Stomach (tissue), 19 donors: Measurements from ENCODE around the gene ZSCAN30. TPM values are rescaled to one million over a fixed set of nuclear protein-coding genes. Genes with fewer than 3 reads are reported as not detected.

Experiments
- DNase-seq, 2 donors: peaks; one replicate each; pipeline versions ENCODE4 v3.0.0 to v3.0.0-alpha.2; 2013 to 2019
- H3K27ac ChIP-seq, 5 donors: fragments of 200-600 bp in 4 of 5; sonication (generic) in 4 of 5; one replicate each; pipeline ENCODE4 v1.5.1; 2013 to 2019; ENCODE audit warnings: mild to moderate bottlenecking in 1 of 5, moderate library complexity in 1 of 5
- H3K27me3 ChIP-seq, 3 donors: fragments of 200-600 bp; sonication (generic); one replicate each; pipeline ENCODE4 v1.5.1; 2017 to 2019; ENCODE audit warnings: mixed run types in 1 of 3
- H3K36me3 ChIP-seq, 4 donors: fragments of 200-600 bp; sonication (generic); 1 replicate in 3 of 4; 2 replicates in 1 of 4; pipeline ENCODE4 v1.5.1; 2016 to 2019
- H3K4me1 ChIP-seq, 4 donors: fragments of 200-600 bp; sonication (generic); one replicate each; pipeline ENCODE4 v1.5.1; 2016 to 2019
- H3K4me3 ChIP-seq, 4 donors: fragments of 200-600 bp; sonication (generic) in 3 of 4; one replicate each; pipeline ENCODE4 v1.5.1; 2016 to 2019; ENCODE audit warnings: mild to moderate bottlenecking in 1 of 4
- H3K9me3 ChIP-seq, 4 donors: fragments of 200-600 bp; sonication (generic); one replicate each; pipeline ENCODE4 v1.5.1; 2016 to 2019
- CTCF ChIP-seq, 7 experiments: fragments of 450-650 bp in 4 of 7; fragments of 200-600 bp in 3 of 7; sonication (generic) in 3 of 7; IDR thresholded peaks; one replicate each; pipeline ENCODE4 v1.5.1; 2016 to 2019; ENCODE audit warnings: antibody characterized with exemption in 7 of 7, control low read depth in 2 of 7, mild to moderate bottlenecking in 1 of 7
- EP300 ChIP-seq: sonication (generic); formaldehyde crosslinking; IDR thresholded peaks from one replicate; pipeline ENCODE4 v1.6.1; 2017; ENCODE audit warnings: antibody characterized with exemption
- POLR2A ChIP-seq, 4 donors: fragments of 450-650 bp; IDR thresholded peaks; one replicate each; pipeline ENCODE4 v1.6.1; 2016; ENCODE audit warnings: antibody characterized with exemption in 4 of 4, control low read depth in 2 of 4, mild to moderate bottlenecking in 1 of 4, moderate library complexity in 1 of 4
- POLR2AphosphoS5 ChIP-seq, 3 donors: sonication (generic); formaldehyde crosslinking; IDR thresholded peaks; one replicate each; pipeline ENCODE4 v1.6.1; 2016; ENCODE audit warnings: antibody characterized with exemption in 3 of 3
- WGBS, 5 donors: extraction: QIAGEN DNeasy Blood & Tissue Kit in 3 of 5; methylation state at CpG; one replicate each; pipeline versions ENCODE4 v1.1.5 to v1.1.7; 2013 to 2018; 5-methylcytosine and 5-hydroxymethylcytosine counted together
- intact Hi-C: fragments of 100-400 bp; cut with DNase I; formaldehyde crosslinking; loops from one replicate; pipeline ENCODE4 v1.15.1; 2023; ENCODE audit warnings: low total_unique reads
- long read RNA-seq, 10 donors: transcript quantifications; one replicate each; lab custom pipeline, GENCODE V29; 2026
- polyA plus RNA-seq, 3 donors: library from polyadenylated mRNA; stranded (reverse); fragments of 200-250 nt; gene quantifications; one replicate each; pipeline ENCODE4 v1.2.3, GENCODE V29; 2013
- total RNA-seq, 5 donors: library from RNA; depleted of rRNA; stranded (reverse); fragments of >200 nt; gene quantifications; one replicate each; pipeline versions ENCODE4 v1.1.0 to v1.2.3, GENCODE V29; 2014 to 2016
- donor health status: healthy with polysubstance abuse.
- donor health status: Bipolar disorder and iron deficiency.
- donor health status: healthy.

The ZSCAN30 gene
- total RNA-seq (10 to 100 TPM in 3 of 5 donors, 1 to 10 TPM in 2; 9.3 to 22.0 (median 12.7) TPM), polyA plus RNA-seq (1 to 10 TPM; 3.7 to 6.2 (median 6.1) TPM)
- long read RNA-seq, donor 1, transcript ZSCAN30-206 (1 exons, 2,028 nt) = major isoform, 6 of 6 reads
- long read RNA-seq, donor 1, partial matches to known transcripts = 0 of 6 reads
- long read RNA-seq, donor 1, other reads (novel, unspliced or antisense) = 0 of 6 reads
- long read RNA-seq, donor 2, transcript ZSCAN30-206 (1 exons, 2,028 nt) = major isoform, 8 of 25 reads
- long read RNA-seq, donor 2, partial matches to known transcripts = 0 of 25 reads
- long read RNA-seq, donor 2, other reads (novel, unspliced or antisense) = 16 of 25 reads
- long read RNA-seq, donor 3, full-length matches to known transcripts = 5 of 16 reads
- long read RNA-seq, donor 3, partial matches to known transcripts = 6 of 16 reads
- long read RNA-seq, donor 3, other reads (novel, unspliced or antisense) = 5 of 16 reads
- long read RNA-seq, donor 4 = 0 reads
- long read RNA-seq, donor 5, full-length matches to known transcripts = 6 of 6 reads
- long read RNA-seq, donor 5, partial matches to known transcripts = 0 of 6 reads
- long read RNA-seq, donor 5, other reads (novel, unspliced or antisense) = 0 of 6 reads
- long read RNA-seq, donor 6, transcript ZSCAN30-206 (1 exons, 2,028 nt) = major isoform, 19 of 57 reads
- long read RNA-seq, donor 6, partial matches to known transcripts = 22 of 57 reads
- long read RNA-seq, donor 6, other reads (novel, unspliced or antisense) = 14 of 57 reads
- long read RNA-seq, donor 7, partial matches to known transcripts = 7 of 12 reads
- long read RNA-seq, donor 7, other reads (novel, unspliced or antisense) = 0 of 12 reads
- long read RNA-seq, donor 8, partial matches to known transcripts = 0 of 5 reads
- long read RNA-seq, donor 8, other reads (novel, unspliced or antisense) = 0 of 5 reads
- long read RNA-seq, donor 9, partial matches to known transcripts = 0 of 4 reads
- long read RNA-seq, donor 9, other reads (novel, unspliced or antisense) = 0 of 4 reads
- long read RNA-seq, donor 10, partial matches to known transcripts = 0 of 1 reads
- long read RNA-seq, donor 10, other reads (novel, unspliced or antisense) = 0 of 1 reads

GRCh38 chr18:35290094-35290735, at the start of gene ZSCAN30:
TSS of gene ZSCAN30 (minus strand) at chr18:35290229. CDS start at chr18:35264352, 25,877 bp downstream.
- intact Hi-C loops = no loop called here
- 0 to 1% (median 0%) methylated on average over 23 to 41 of the region's 41 CpGs for WGBS, 5 donors

GRCh38 chr18:35337286-35337685, 47.3 kb upstream of the ZSCAN30 start:
- DNase-seq = no peak
- WGBS, 5 donors = 88 to 94% (median 89%) methylated on average over 5 of the region's 5 CpGs
- Histone ChIP-seq H3K9me3 (no peaks in the 10 kb centered on the region), H3K36me3 (peaks cover 56 to 89% (median 86%) of the 10 kb centered on the region in 4 donors), H3K27ac (no peak overlapping the region), H3K27me3 (no peaks in the 10 kb centered on the region), H3K4me3 (no peak overlapping the region), H3K4me1 (peaks cover 10 to 61% (median 30%) of the 10 kb centered on the region in 4 donors)
- intact Hi-C loops = no loop called here
- TF ChIP-seq POLR2A (IDR thresholded peaks at IDR 0.05) (no peak), CTCF (IDR thresholded peaks at IDR 0.05) (no peak), POLR2AphosphoS5 (IDR thresholded peaks at IDR 0.05) (no peak), EP300 (no peak)

More at GRCh38 chr18:35290094-35290735, at the start of gene ZSCAN30:
- peak within 1 kb of the TSS; percentile 88 to 90 (median 89) for H3K27ac ChIP-seq
- peaks cover 0 to 23% (median 19%) of the 10 kb centered on the region in 4 donors for H3K36me3 ChIP-seq
- DNase-seq = peak; percentile 96 to 99
- no peaks in the 10 kb centered on the region for H3K27me3 ChIP-seq
- TF ChIP-seq EP300 (no peak), CTCF (IDR thresholded peaks at IDR 0.05) (peak in 1 of 7 experiments; percentile 24), POLR2A (IDR thresholded peaks at IDR 0.05) (peak in 2 of 4 donors; percentile 47 to 66), POLR2AphosphoS5 (IDR thresholded peaks at IDR 0.05) (peak; percentile 79 to 95 (median 90))
- no peaks in the 10 kb centered on the region for H3K9me3 ChIP-seq
- peak within 1 kb of the TSS; percentile 65 to 76 (median 70) for H3K4me3 ChIP-seq
- peaks cover 18 to 50% (median 36%) of the 10 kb centered on the region in 4 donors for H3K4me1 ChIP-seq

- TF ChIP-seq POLR2A (IDR thresholded peaks at IDR 0.05) (no peak), POLR2AphosphoS5 (IDR thresholded peaks at IDR 0.05) (no peak), CTCF (IDR thresholded peaks at IDR 0.05) (no peak), EP300 (no peak)
- no peaks in the 10 kb centered on the region for H3K27me3 ChIP-seq
- no peak overlapping the region for H3K27ac ChIP-seq
Observed at GRCh38 chr18:35335866-35336265, 45.8 kb upstream of the ZSCAN30 start.

More at GRCh38 chr18:35335866-35336265, 45.8 kb upstream of the ZSCAN30 start:
- Histone ChIP-seq H3K4me1 (peaks cover 0 to 47% (median 19%) of the 10 kb centered on the region in 4 donors), H3K9me3 (no peaks in the 10 kb centered on the region), H3K36me3 (peaks cover 56 to 96% (median 95%) of the 10 kb centered on the region in 4 donors), H3K4me3 (no peak overlapping the region)
- intact Hi-C loops = no loop called here
- 84 to 94% (median 89%) methylated on average over 4 of the region's 4 CpGs for WGBS, 5 donors
- no peak for DNase-seq
